ENCODE measurements around the gene GSG1.
A peak's percentile ranks its signal among the peaks of the same experiment; 100 is the strongest.

GSG1 gene

GRCh38 chr12:13117029-13117428, 13.6 kb upstream of the GSG1 start:
- DNase-seq = no peak

- no peak for DNase-seq
Observed at GRCh38 chr12:13116259-13116658, 12.8 kb upstream of the GSG1 start.

GRCh38 chr12:13114251-13115052, 11.0 kb upstream of the GSG1 start:
- no peak for DNase-seq

GRCh38 chr12:13112968-13113367, 9.5 kb upstream of the GSG1 start:
- no peak for DNase-seq

- no peak for DNase-seq
Observed at GRCh38 chr12:13106666-13107065, 3.2 kb upstream of the GSG1 start.

GRCh38 chr12:13105781-13106180, 2.3 kb upstream of the GSG1 start:
- DNase-seq = no peak

GRCh38 chr12:13104409-13104808, 942 bp upstream of the GSG1 start:
- DNase-seq = no peak

GRCh38 chr12:13102461-13103195, 839 bp downstream of the GSG1 start:
- DNase-seq = no peak

- DNase-seq = peak; percentile 9
Observed at GRCh38 chr12:13101821-13102375, 1.6 kb downstream of the GSG1 start.

GRCh38 chr12:13100882-13101769, 2.3 kb downstream of the GSG1 start:
- peak; percentile 66 for DNase-seq

- peak; percentile 38 for DNase-seq
Observed at GRCh38 chr12:13100605-13100881, 2.9 kb downstream of the GSG1 start.

- DNase-seq = no peak
Observed at GRCh38 chr12:13099844-13100604, 3.4 kb downstream of the GSG1 start.

GRCh38 chr12:13099066-13099843, 4.2 kb downstream of the GSG1 start:
- no peak for DNase-seq

- DNase-seq = no peak
Observed at GRCh38 chr12:13097491-13098011, 5.9 kb downstream of the GSG1 start.

GRCh38 chr12:13095266-13095995, 8.0 kb downstream of the GSG1 start:
- DNase-seq = no peak

- DNase-seq = no peak
Observed at GRCh38 chr12:13094367-13094766, 9.1 kb downstream of the GSG1 start.

- DNase-seq = no peak
Observed at GRCh38 chr12:13093848-13094220, 9.6 kb downstream of the GSG1 start.

GRCh38 chr12:13093191-13093847, 10.1 kb downstream of the GSG1 start:
- DNase-seq = no peak

- DNase-seq = no peak
Observed at GRCh38 chr12:13091832-13092231, 11.6 kb downstream of the GSG1 start.

- DNase-seq = no peak
Observed at GRCh38 chr12:13090054-13090453, 13.4 kb downstream of the GSG1 start.

Measured in NCI-H1694 treated with DMSO at 0.1 percent for 48 hours (cell line).